ENCODE measurements around the gene TP53I13.

Gene TP53I13

DNA sequence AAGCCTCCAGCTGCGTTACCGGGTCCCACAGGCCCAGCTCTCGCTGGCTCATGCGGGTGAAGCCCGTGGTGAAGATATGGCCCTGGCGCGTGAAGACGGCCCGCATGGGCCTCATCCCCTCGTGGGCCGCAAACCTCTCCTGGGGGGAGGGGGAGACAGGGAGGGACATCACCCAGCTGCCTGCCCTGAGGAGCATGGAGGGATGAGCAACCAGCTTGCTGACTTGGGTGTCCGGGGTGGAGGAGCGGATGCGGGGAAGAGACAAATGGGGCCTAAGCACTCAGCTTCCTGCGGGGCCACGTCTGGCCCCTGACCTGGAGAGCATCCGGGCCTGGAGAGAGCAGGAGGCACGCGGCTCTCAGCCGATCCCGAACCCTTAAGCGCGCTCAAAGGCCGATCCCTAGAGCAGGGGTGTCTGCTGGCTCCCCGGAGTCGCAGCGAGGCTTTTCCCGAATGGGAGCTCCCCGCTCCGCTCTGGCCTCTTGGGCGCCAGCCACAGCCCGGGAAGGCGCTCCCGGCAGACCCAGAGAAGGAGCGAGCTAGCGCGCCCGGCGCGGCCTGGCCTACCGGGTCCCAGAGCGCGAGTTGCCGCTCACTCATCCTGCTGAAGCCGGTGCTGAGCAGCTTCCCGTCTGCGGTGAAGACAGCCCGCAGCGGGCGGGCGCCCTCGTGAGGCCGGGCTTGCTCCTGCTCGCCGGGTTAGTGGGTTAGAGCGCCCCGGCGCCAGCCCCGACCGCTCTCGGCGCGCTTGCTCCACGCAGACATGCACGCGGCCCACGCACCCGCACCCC, 49.2 kb downstream of the TP53I13 start:
- DNase-seq = peak; percentile 54 to 57

DNA sequence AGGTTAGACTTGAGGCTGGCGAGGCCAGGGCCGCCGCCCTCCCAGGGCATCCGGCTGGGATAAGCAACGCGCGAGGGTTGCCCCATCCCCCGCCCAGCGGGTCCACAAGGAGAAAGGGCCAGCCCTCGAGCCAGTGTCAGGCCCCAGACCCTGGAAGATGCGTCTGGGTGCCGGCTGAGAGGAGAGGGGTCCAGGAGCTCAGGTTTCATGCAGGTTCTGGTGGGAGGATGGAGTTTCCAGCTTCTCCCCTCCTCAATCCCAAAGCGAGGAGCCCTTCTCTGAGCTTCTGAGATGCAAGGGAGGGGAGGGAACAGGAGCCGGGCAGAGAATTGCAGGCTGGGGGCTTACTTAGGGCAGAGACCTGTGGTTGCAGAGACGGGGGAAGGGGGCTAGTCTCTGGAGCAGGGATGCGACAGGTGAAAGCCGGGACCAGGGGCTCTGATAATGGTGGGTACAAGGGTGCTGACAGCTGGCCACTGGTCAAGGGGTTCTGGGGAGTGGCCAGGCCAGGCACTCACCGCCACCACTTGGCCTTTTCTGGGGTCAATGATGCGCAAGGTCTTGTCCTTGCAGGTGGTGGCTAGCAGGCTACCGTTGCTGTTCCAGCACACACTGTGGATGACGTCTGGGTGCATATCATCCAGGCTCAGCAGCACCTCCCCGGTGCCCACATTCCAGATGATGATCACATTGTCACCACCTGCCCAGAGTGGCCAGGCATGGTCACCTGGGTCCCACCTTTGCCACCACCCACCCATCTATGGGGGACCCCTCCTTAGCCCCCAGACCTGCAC, 50.0 kb downstream of the TP53I13 start:
- DNase-seq = no peak

DNA sequence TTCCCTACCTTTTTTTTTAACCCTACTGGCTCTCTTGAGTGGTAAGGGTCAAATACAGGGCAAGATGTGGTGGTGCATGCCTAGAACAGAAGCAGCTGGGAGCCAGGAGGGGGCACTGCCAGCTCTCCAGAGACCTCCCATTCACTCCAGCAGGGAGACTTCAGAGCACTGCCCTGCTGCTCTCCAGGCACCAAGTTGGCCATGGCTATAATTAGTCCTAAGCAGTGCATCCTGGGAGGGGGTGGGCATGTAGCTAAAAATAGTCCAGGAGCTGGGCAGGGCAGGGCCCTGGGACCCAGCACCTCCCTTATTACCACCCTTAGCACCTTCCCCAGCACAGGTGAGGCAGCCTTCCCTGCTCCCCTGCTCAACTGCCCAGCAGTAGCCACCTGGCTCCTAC, 50.8 kb downstream of the TP53I13 start:
- peak in 1 of 2 donors; percentile 10 for DNase-seq

DNA sequence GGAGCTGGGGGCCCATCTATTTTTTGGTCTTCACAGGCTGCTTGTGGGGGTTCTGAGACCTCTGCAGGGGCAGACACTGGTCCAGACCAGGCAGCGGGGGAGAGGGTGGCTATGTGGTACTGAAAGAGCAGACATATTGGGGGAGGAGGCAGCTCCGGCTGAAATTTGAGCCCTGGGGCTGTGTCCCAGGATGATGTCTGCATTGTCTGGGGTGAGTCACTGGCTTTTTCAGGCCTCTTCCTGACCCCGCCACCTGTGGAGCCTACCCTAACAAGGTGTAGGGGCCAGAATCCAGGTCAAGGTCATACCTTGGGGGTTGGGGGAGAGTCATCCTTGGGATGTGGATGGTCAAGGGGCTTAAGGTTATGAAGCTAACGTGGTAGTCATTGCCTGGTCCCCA, 51.8 kb downstream of the TP53I13 start:
- DNase-seq = no peak

DNA sequence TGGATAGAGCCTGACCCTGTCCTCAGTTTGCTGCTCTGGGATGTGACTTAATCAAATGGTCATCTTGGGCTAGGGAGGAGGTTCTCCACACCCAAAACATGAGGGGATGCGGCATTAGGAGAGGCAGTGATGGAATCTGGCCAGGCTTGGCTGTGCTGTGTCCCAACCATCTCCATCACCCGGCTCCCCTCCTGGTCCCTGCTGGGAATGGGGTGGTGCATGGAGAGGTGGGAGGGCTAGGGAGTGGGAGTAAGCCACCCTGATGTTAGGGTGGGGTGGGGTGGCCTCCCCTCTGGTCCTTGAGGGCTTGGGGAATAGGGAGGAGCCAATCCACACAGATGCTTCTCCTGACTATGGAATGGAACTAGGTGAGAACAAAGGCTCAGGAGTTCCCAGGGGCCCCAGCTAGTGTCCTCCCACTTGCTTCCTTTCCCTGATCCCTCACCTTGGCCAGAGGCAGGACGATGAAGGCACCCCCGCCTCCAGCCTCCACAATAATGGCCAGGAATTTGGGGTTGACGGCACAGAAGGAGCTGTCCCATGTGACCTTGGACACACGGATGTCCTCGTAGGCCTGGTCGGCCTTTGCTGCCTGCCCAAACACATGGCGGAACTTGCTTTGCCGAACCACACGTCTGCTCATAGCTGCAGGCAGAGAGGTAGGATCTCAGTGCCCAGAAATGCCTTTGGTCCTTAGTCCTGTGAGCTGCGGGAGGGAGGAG, 52.4 kb downstream of the TP53I13 start:
- no peak for DNase-seq

DNA sequence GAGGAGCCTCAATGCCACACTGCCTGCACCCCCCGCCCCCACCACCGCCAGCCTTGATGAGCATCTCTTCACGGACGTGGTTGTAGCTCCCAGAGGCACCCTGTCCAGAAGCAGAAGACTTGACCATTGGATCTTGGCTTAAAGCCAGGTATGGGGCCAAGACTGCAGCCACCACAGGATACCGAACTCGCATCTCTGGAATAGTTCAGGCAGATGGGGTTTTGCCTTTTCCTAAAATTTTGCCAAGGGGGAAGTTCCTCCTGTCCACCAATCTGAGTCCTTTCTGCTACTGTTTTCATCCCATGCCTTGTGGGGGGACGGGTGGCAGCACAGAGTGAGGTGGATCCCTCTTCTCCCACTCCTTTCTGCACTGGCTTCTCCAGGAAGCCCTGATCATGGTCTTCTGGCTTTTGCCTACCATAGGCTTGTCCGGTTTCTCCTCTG, 53.3 kb downstream of the TP53I13 start:
- no peak for DNase-seq

All from bone marrow (tissue), 2 donors.